ENCODE results near the gene FBLL1.

The FBLL1 gene

DNA sequence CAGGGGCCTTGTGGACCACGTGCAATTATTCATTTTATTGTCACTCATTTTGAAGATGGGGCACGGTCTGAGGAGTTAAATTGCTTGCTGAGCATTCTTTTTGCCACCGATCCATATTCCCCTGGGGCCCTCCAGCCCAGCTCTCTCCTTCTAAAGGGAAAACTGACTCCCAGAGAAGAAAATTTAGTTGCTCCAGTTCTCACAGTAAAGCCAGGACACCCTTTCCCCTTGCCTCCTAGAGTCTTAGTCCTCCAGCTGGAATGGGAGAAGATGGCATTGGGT lies 51.1 kb downstream of the FBLL1 start:
- TF ChIP-seq, protein P1, sequence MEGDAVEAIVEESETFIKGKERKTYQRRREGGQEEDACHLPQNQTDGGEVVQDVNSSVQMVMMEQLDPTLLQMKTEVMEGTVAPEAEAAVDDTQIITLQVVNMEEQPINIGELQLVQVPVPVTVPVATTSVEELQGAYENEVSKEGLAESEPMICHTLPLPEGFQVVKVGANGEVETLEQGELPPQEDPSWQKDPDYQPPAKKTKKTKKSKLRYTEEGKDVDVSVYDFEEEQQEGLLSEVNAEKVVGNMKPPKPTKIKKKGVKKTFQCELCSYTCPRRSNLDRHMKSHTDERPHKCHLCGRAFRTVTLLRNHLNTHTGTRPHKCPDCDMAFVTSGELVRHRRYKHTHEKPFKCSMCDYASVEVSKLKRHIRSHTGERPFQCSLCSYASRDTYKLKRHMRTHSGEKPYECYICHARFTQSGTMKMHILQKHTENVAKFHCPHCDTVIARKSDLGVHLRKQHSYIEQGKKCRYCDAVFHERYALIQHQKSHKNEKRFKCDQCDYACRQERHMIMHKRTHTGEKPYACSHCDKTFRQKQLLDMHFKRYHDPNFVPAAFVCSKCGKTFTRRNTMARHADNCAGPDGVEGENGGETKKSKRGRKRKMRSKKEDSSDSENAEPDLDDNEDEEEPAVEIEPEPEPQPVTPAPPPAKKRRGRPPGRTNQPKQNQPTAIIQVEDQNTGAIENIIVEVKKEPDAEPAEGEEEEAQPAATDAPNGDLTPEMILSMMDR (conservative IDR thresholded peaks at IDR 0.05; ENCODE audit: low read length): no peak
- H3K4me3 ChIP-seq (ENCODE audit: low read length): peak overlapping the region; percentile 60
- DNase-seq (ENCODE audit: low read depth): no peak
